ENCODE results near the gene MAML3. TPM values are rescaled to one million over a fixed set of nuclear protein-coding genes. Genes with fewer than 3 reads are reported as not detected.
A peak's percentile ranks its signal among the peaks of the same experiment; 100 is the strongest.

MAML3 gene
- total and polyA plus RNA-seq, 5 donors from 2014 or later = 0.11 to 1.1 (median 0.16) TPM; not detected in 1

DNA sequence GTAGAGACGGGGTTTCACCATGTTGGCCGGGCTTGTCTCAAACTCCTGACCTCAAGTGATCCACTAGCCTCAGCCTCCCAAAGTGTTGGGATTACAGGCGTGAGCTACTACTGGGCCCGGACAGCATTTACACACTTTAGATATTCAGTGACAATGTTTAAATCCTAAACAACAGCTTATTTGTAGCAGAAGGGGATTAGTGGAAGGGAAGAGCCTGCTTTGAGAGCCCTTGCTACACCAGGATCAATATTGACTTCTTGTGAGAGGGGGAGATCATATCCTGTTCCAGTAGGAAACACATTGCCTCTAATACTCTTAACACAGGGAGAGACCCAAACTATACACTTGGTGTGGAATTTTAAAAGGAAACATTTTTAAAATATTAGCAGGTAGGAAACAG, 481.3 kb downstream of the MAML3 start:
- DNase-seq = no peak
- H3K4me1 Mint-ChIP-seq = peaks cover 0 to 28% (median 20%) of the 10 kb centered on the region in 4 donors
- Histone ChIP-seq H3K27me3 (ENCODE audit: control insufficient read depth, insufficient read depth, low read length) (no peaks in the 10 kb centered on the region), H3K27ac (ENCODE audit: insufficient read depth, low read length, poor library complexity, severe bottlenecking) (no peak overlapping the region), H3K36me3 (ENCODE audit: control insufficient read depth, insufficient read depth, low read length) (no peaks in the 10 kb centered on the region), H3K4me3 (ENCODE audit: low read depth, low read length) (no peak overlapping the region), H3K4me1 (ENCODE audit: control insufficient read depth, insufficient read depth, low read length, poor library complexity, severe bottlenecking) (no peaks in the 10 kb centered on the region), H3K9me3 (ENCODE audit: control insufficient read depth in 2 of 2, low read length in 2 of 2) (no peaks in the 10 kb centered on the region)
- H3K36me3 Mint-ChIP-seq = no peaks in the 10 kb centered on the region
- no peak for ATAC-seq (ENCODE audit: low read depth in 2 of 2)
- H3K27ac Mint-ChIP-seq = peak overlapping the region in 2 of 3 donors; percentile 9 to 54
- no peaks in the 10 kb centered on the region for H3K27me3 Mint-ChIP-seq
- no peaks in the 10 kb centered on the region for H3K9me3 Mint-ChIP-seq
- H3K4me3 Mint-ChIP-seq = no peak overlapping the region

DNA sequence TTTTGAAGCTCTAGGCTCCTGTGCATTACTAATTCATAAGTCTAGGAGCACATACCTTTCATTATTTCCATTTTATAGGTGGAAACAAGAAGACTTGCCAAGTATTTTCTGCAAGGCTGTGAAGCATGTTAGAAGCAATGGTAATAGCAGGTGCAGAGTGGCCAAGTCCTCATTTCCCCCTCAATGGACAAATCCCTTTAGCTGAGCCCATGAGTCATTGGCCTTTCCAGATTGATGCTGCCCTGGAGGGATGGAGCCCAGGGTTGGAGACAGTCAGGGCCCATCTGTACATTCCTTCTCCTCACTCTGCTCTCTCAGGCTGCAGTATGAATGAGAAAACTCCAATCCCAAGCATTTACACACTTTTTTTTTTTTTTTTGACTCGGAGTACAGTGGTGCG, 481.8 kb downstream of the MAML3 start:
- H3K4me1 ChIP-seq (ENCODE audit: control insufficient read depth, insufficient read depth, low read length, poor library complexity, severe bottlenecking) = peaks cover under 1% of the 10 kb centered on the region
- H3K27me3 ChIP-seq (ENCODE audit: control insufficient read depth, insufficient read depth, low read length) = no peaks in the 10 kb centered on the region
- no peaks in the 10 kb centered on the region for H3K9me3 ChIP-seq (ENCODE audit: control insufficient read depth in 2 of 2, low read length in 2 of 2)
- H3K4me1 Mint-ChIP-seq = peaks cover 0 to 33% (median 22%) of the 10 kb centered on the region in 4 donors
- H3K36me3 ChIP-seq (ENCODE audit: control insufficient read depth, insufficient read depth, low read length) = no peaks in the 10 kb centered on the region
- H3K4me3 Mint-ChIP-seq = peak overlapping the region in 1 of 4 donors; percentile 45
- no peak overlapping the region for H3K27ac ChIP-seq (ENCODE audit: insufficient read depth, low read length, poor library complexity, severe bottlenecking)
- DNase-seq = no peak
- H3K36me3 Mint-ChIP-seq = no peaks in the 10 kb centered on the region
- H3K4me3 ChIP-seq (ENCODE audit: low read depth, low read length) = no peak overlapping the region
- no peaks in the 10 kb centered on the region for H3K9me3 Mint-ChIP-seq
- peak overlapping the region in 1 of 3 donors; percentile 54 for H3K27ac Mint-ChIP-seq
- ATAC-seq (ENCODE audit: low read depth in 2 of 2) = no peak
- H3K27me3 Mint-ChIP-seq = no peaks in the 10 kb centered on the region

DNA sequence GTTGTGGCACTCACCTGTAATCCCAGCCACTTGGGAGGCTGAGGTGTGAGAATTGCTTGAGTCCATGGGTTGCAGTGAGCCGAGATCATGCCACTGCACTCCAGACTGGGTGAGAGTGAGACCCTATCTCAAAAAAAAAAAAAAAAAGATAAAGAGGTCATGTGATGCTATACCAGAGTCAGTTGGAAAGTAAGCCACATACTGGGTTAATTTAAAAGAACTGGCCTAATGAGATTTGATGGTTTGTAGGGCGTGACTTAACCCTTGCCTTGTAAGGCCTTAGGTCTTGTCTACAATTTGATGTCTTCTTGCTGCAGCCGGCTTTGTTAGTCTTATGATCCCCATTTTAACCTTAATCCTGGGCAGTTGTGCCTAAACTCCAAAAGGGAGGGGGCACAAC, 483.2 kb downstream of the MAML3 start:
- H3K4me1 Mint-ChIP-seq = peaks cover 5 to 46% (median 28%) of the 10 kb centered on the region in 4 donors
- ATAC-seq (ENCODE audit: low read depth in 2 of 2) (no peak), DNase-seq (no peak)
- no peak overlapping the region for H3K27ac ChIP-seq (ENCODE audit: insufficient read depth, low read length, poor library complexity, severe bottlenecking)
- no peaks in the 10 kb centered on the region for H3K27me3 ChIP-seq (ENCODE audit: control insufficient read depth, insufficient read depth, low read length)
- no peaks in the 10 kb centered on the region for H3K36me3 Mint-ChIP-seq
- H3K4me3 ChIP-seq (ENCODE audit: low read depth, low read length) = no peak overlapping the region
- H3K9me3 Mint-ChIP-seq = peaks cover 0 to 1% (median 0%) of the 10 kb centered on the region in 7 donors
- peak overlapping the region in 2 of 4 donors; percentile 44 to 70 for H3K4me3 Mint-ChIP-seq
- no peaks in the 10 kb centered on the region for H3K36me3 ChIP-seq (ENCODE audit: control insufficient read depth, insufficient read depth, low read length)
- no peaks in the 10 kb centered on the region for H3K9me3 ChIP-seq (ENCODE audit: control insufficient read depth in 2 of 2, low read length in 2 of 2)
- H3K27me3 Mint-ChIP-seq = no peaks in the 10 kb centered on the region
- peak overlapping the region in 2 of 3 donors; percentile 70 to 86 for H3K27ac Mint-ChIP-seq
- peaks cover 11% of the 10 kb centered on the region for H3K4me1 ChIP-seq (ENCODE audit: control insufficient read depth, insufficient read depth, low read length, poor library complexity, severe bottlenecking)

DNA sequence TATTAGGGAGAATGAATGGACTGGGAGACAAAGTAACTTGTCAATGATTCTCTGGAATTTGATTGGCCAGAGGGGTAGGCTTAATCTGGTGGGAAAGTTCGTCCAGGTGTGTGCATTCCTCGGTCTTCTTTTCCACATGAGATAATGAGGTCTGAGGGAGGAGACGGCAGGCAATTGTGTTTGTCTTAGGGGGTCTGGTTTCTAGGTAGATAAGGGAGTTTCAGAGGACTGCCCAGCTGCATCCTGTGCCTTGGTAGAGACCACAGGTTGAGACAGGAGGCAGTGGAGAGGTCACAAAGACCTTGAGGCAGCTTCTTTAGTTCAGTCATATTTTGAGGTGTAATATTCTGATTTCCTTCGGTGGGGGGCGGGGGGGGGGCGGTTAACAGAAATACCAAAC, 484.1 kb downstream of the MAML3 start:
- no peaks in the 10 kb centered on the region for H3K36me3 Mint-ChIP-seq
- no peak overlapping the region for H3K4me3 Mint-ChIP-seq

DNA sequence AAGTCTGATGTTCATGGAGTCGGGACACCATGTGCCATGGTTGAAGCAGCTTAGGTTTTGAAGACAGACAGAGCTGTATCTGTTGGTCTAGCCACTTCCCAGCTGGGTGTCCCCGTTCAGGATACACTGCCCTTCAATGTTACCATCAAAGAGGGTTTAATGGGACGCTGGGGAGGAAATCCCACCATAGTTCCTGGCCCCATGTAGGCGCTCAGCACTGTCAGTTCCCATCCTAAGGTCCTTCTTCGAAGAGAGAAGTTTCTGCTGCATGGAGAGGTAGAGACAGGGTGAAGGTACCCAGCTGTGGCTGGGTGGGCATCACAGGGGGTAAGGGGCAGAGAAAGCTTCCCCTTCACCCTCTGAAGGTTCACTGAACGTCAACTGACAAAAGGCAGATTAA, 484.6 kb downstream of the MAML3 start:
- Histone ChIP-seq H3K4me3 (ENCODE audit: low read depth, low read length) (no peak overlapping the region), H3K27me3 (ENCODE audit: control insufficient read depth, insufficient read depth, low read length) (no peaks in the 10 kb centered on the region), H3K9me3 (ENCODE audit: control insufficient read depth in 2 of 2, low read length in 2 of 2) (no peaks in the 10 kb centered on the region), H3K27ac (ENCODE audit: insufficient read depth, low read length, poor library complexity, severe bottlenecking) (no peak overlapping the region), H3K36me3 (ENCODE audit: control insufficient read depth, insufficient read depth, low read length) (no peaks in the 10 kb centered on the region), H3K4me1 (ENCODE audit: control insufficient read depth, insufficient read depth, low read length, poor library complexity, severe bottlenecking) (peaks cover 15% of the 10 kb centered on the region)
- Mint-ChIP-seq H3K27me3 (no peaks in the 10 kb centered on the region), H3K36me3 (no peaks in the 10 kb centered on the region), H3K4me3 (peak overlapping the region in 2 of 4 donors; percentile 81 to 98), H3K9me3 (peaks cover 0 to 1% (median 0%) of the 10 kb centered on the region in 7 donors), H3K4me1 (peaks cover 11 to 47% (median 29%) of the 10 kb centered on the region in 4 donors), H3K27ac (peak overlapping the region in 2 of 3 donors; percentile 63 to 86)
- DNase-seq (no peak), ATAC-seq (ENCODE audit: low read depth in 2 of 2) (no peak)

More for the DNA sequence above, 484.1 kb downstream of the MAML3 start:
- Histone ChIP-seq H3K36me3 (ENCODE audit: control insufficient read depth, insufficient read depth, low read length) (no peaks in the 10 kb centered on the region), H3K27me3 (ENCODE audit: control insufficient read depth, insufficient read depth, low read length) (no peaks in the 10 kb centered on the region), H3K27ac (ENCODE audit: insufficient read depth, low read length, poor library complexity, severe bottlenecking) (no peak overlapping the region), H3K4me1 (ENCODE audit: control insufficient read depth, insufficient read depth, low read length, poor library complexity, severe bottlenecking) (peaks cover 15% of the 10 kb centered on the region), H3K9me3 (ENCODE audit: control insufficient read depth in 2 of 2, low read length in 2 of 2) (no peaks in the 10 kb centered on the region), H3K4me3 (ENCODE audit: low read depth, low read length) (no peak overlapping the region)
- no peak for ATAC-seq (ENCODE audit: low read depth in 2 of 2)
- Mint-ChIP-seq H3K9me3 (peaks cover 0 to 1% (median 0%) of the 10 kb centered on the region in 7 donors), H3K27ac (peak overlapping the region in 1 of 3 donors; percentile 86), H3K27me3 (no peaks in the 10 kb centered on the region), H3K4me1 (peaks cover 10 to 47% (median 28%) of the 10 kb centered on the region in 4 donors)
- DNase-seq = peak in 1 of 3 donors; percentile 10

DNA sequence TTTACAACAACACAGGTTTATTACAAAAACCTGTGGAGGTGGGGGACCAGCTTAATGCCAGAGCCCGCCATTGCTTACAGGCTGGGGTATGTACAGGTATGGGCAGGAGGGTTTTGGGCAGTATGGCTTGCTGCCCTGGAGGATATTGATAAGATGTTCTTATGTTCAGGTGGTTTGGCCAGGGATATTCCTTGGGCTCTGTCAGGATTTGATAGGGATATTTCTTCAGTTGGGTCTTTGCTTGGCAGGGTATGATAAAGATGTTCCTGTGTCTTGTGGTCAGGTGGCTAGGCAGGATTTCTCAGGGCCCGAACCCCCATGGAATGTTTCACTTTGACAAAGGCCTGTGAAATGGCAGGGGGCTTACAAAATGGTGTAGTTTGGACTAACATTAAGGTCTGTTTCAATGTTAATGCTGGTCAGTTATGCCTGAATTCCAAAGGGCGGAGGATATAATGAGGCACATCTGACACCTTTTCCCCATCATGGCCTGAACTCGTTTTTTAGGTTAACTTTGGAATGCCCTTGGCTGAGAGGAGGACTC, 485.3 kb downstream of the MAML3 start:
- H3K9me3 Mint-ChIP-seq = peaks cover 0 to 1% (median 0%) of the 10 kb centered on the region in 7 donors
- Histone ChIP-seq H3K9me3 (ENCODE audit: control insufficient read depth in 2 of 2, low read length in 2 of 2) (no peaks in the 10 kb centered on the region), H3K27me3 (ENCODE audit: control insufficient read depth, insufficient read depth, low read length) (no peaks in the 10 kb centered on the region), H3K4me1 (ENCODE audit: control insufficient read depth, insufficient read depth, low read length, poor library complexity, severe bottlenecking) (peaks cover 15% of the 10 kb centered on the region), H3K4me3 (ENCODE audit: low read depth, low read length) (no peak overlapping the region), H3K36me3 (ENCODE audit: control insufficient read depth, insufficient read depth, low read length) (no peaks in the 10 kb centered on the region), H3K27ac (ENCODE audit: insufficient read depth, low read length, poor library complexity, severe bottlenecking) (no peak overlapping the region)
- no peaks in the 10 kb centered on the region for H3K36me3 Mint-ChIP-seq
- peak overlapping the region; percentile 5 to 86 (median 63) for H3K27ac Mint-ChIP-seq
- DNase-seq (no peak), ATAC-seq (ENCODE audit: low read depth in 2 of 2) (no peak)
- no peaks in the 10 kb centered on the region for H3K27me3 Mint-ChIP-seq
- peak overlapping the region in 2 of 4 donors; percentile 81 to 98 for H3K4me3 Mint-ChIP-seq
- peaks cover 16 to 50% (median 32%) of the 10 kb centered on the region in 4 donors for H3K4me1 Mint-ChIP-seq

DNA sequence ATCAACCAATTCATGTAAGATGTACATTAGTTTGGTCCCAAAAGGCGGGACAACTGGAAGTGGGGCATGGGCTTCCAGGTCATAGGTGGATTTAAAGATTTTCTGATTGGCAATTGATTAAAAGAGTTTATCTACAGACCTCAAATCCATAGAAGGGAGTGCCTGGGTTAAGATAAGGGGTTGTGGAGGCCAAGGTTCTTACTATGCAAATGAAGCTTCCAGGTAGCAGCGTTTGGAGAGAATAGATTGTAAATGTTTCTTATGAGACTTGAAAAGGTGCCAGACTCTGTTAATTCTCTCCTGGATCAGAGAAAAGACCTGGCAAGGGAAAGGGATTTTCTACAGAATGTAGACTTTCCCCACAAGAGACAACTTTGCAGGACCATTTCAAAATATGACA, 485.9 kb downstream of the MAML3 start:
- Mint-ChIP-seq H3K36me3 (no peaks in the 10 kb centered on the region), H3K27ac (peak overlapping the region in 1 of 3 donors; percentile 72), H3K4me1 (peaks cover 16 to 52% (median 34%) of the 10 kb centered on the region in 4 donors), H3K27me3 (no peaks in the 10 kb centered on the region), H3K9me3 (peaks cover 0 to 1% (median 0%) of the 10 kb centered on the region in 7 donors), H3K4me3 (peak overlapping the region in 3 of 4 donors; percentile 3 to 98 (median 78))
- Histone ChIP-seq H3K27ac (ENCODE audit: insufficient read depth, low read length, poor library complexity, severe bottlenecking) (no peak overlapping the region), H3K27me3 (ENCODE audit: control insufficient read depth, insufficient read depth, low read length) (no peaks in the 10 kb centered on the region), H3K36me3 (ENCODE audit: control insufficient read depth, insufficient read depth, low read length) (no peaks in the 10 kb centered on the region), H3K9me3 (ENCODE audit: control insufficient read depth in 2 of 2, low read length in 2 of 2) (no peaks in the 10 kb centered on the region), H3K4me1 (ENCODE audit: control insufficient read depth, insufficient read depth, low read length, poor library complexity, severe bottlenecking) (peaks cover 15% of the 10 kb centered on the region), H3K4me3 (ENCODE audit: low read depth, low read length) (no peak overlapping the region)
- DNase-seq = no peak
- ATAC-seq (ENCODE audit: low read depth in 2 of 2) = no peak

Data from CD4-positive, CD25-positive, alpha-beta regulatory T cell (primary cell).